ENCODE data around the gene HOXA6.

HOXA6 gene

DNA sequence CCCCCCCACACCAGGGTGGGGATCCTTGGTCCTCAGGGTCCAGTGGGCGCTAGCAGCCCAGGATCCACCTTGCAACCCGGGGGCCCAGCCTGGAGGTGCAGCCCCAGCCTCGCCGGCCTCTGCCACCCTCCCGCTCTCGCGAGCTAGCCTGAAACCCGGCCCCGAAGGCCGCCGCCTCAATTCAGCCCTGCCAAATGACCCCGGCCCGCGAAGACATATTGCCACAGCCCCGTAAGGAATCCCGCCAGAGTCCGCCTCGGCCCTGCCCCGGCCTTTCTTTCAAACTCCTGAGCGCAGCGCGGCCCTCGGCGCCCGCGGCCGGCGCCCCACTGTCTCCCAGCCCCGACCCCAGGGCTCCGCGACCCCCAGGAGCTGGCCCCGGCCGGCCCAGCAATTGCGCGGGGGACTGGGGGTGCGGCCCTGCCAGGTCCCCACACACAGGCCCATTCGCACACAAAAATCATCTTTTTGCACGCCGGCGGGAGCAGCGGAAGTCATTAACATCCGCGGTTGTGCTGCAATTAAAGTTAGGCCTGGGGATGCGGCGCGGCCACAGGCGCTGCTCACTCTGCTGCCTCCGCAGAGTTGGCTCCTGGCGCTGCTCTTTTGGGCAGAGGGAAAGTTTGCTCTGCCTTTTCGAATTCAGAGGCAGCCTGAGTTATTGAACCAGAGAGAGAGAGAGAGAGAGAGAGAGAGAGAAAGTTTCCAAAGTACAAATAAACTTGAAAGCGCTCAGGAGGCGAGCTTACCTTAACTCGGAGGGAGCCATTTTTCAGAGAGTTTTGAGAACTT, 8.0 kb downstream of the HOXA6 start:
- Mint-ChIP-seq H3K36me3 (no peaks in the 10 kb centered on the region), H3K9me3 (no peaks in the 10 kb centered on the region), H3K27ac (no peak overlapping the region), H3K4me3 (no peak overlapping the region), H3K27me3 (peaks cover 45 to 52% of the 10 kb centered on the region in 2 donors), H3K4me1 (peaks cover 6 to 8% of the 10 kb centered on the region in 2 donors)
- no peak for ATAC-seq (replicated peaks)
- no peak for DNase-seq

DNA sequence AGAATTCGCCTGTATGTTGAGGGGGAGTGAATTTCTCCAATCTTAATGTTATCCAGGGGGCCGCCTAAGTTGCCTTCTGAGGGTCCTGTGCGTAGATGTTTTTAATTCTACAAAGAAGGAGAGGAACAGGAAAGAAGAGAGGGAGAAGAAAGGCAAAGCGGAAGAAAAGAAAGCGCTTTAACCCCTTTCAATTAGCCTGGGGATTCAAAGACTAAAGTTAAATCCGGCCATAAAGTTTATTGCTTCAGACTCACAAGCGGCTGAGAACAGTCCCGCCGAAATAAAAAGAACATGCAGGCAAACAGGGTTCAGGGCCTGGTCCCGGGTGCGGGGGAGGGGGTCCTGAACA, 8.6 kb downstream of the HOXA6 start:
- H3K9me3 Mint-ChIP-seq = no peaks in the 10 kb centered on the region
- no peak overlapping the region for H3K4me3 Mint-ChIP-seq
- H3K27me3 Mint-ChIP-seq = peaks cover 50 to 55% of the 10 kb centered on the region in 2 donors
- H3K27ac Mint-ChIP-seq = no peak overlapping the region
- ATAC-seq (replicated peaks) (no peak), DNase-seq (no peak)
- peaks cover 8 to 9% of the 10 kb centered on the region in 2 donors for H3K4me1 Mint-ChIP-seq
- H3K36me3 Mint-ChIP-seq = no peaks in the 10 kb centered on the region

DNA sequence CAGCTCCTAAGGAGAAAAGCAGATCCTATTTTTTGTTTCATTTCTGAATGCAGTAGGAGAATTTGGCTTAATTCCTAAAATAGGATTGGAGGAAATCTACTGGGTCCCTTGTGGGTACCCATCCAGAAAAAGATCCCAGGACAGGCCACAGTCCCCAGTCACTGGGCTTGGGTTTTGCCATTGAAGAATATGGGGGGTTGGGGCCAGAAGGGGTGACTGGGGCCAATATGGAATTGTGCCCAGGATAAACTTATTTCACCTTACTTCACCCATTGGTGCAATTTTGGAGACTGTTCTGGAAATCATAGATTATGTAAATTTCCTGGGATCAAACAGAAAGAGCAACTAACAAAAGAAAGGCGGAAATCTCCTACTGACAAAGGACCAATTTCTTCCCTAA, 9.1 kb downstream of the HOXA6 start:
- no peak for DNase-seq
- Mint-ChIP-seq H3K9me3 (no peaks in the 10 kb centered on the region), H3K27me3 (peaks cover 54 to 60% of the 10 kb centered on the region in 2 donors), H3K4me3 (no peak overlapping the region), H3K36me3 (no peaks in the 10 kb centered on the region), H3K4me1 (peaks cover 8 to 9% of the 10 kb centered on the region in 2 donors), H3K27ac (no peak overlapping the region)
- no peak for ATAC-seq (replicated peaks)

- DNase-seq (no peak), ATAC-seq (replicated peaks) (no peak)
- Mint-ChIP-seq H3K9me3 (no peaks in the 10 kb centered on the region), H3K4me1 (peaks cover 5 to 8% of the 10 kb centered on the region in 2 donors), H3K4me3 (no peak overlapping the region), H3K36me3 (no peaks in the 10 kb centered on the region), H3K27me3 (peaks cover 56 to 60% of the 10 kb centered on the region in 2 donors), H3K27ac (no peak overlapping the region)
Observed at GRCh38 chr7:27137640-27138315, 9.8 kb downstream of the HOXA6 start.

DNA sequence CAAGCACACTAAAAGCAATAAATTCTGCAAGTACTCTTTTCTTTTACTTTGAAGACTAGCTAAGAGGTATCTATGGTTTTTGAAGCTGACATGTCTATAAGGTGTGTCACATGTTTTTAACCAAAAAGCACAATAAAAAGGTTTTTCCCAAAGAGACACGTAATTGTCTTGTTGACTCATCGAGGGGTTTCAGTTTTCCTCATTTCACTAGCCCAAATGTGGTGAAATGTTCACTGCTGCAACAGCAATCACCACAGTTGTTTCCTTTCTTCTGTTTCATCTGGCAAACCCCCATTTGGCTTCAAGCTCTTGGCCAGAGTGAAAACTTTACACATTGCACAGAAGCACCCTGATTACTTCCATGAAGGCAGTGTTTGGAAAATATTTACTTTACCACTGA, 13.2 kb downstream of the HOXA6 start:
- H3K9me3 Mint-ChIP-seq = no peaks in the 10 kb centered on the region
- H3K27me3 Mint-ChIP-seq = peaks cover 43 to 58% of the 10 kb centered on the region in 2 donors
- peaks cover 0 to 4% of the 10 kb centered on the region in 2 donors for H3K4me1 Mint-ChIP-seq
- no peak overlapping the region for H3K27ac Mint-ChIP-seq
- DNase-seq (no peak), ATAC-seq (replicated peaks) (peak; percentile 24 to 62)
- H3K36me3 Mint-ChIP-seq = no peaks in the 10 kb centered on the region
- H3K4me3 Mint-ChIP-seq = no peak overlapping the region

DNA sequence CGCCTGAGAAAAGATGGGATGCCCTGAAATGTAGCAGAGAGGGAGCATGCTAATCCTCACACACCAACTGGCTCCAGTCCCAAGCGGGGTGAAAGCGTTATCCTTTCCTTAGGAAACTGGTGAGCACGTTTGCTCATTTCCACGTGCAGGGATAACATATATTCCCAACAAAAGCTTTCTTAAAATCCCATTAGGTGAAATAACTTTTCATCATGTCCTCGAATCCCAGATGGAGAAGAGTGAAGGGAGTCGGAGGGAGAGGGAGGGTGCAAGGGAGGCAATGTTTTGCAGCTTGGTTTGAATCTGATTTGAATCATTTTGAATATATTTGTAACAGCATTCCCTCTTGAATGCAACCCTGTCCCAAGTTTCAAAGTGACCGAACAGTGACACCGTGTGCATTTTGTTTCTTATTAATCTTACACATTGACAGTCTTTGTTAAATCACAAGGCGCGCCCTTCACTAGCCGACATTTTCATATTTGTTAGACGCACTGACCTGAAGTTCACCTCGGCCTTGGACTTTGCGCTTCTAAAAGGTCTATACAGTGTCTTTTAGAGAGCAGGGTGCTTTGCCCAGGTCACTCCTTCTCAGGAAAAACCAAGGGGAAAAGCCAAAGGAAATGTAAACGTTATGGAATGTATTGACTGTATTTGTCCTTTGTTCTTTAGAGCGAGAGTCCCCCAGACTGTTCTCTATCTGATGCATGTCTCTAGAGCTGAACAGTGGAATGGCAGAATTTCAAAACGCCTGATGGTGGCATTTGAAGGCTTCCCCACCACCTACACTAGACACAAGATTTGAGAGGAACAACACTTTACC, 14.0 kb downstream of the HOXA6 start:
- H3K4me1 Mint-ChIP-seq = peaks cover 0 to 4% of the 10 kb centered on the region in 2 donors
- H3K4me3 Mint-ChIP-seq = no peak overlapping the region
- ATAC-seq (replicated peaks) = no peak
- peaks cover 2 to 4% of the 10 kb centered on the region in 2 donors for H3K36me3 Mint-ChIP-seq
- DNase-seq = no peak
- H3K27me3 Mint-ChIP-seq = peaks cover 46 to 61% of the 10 kb centered on the region in 2 donors
- H3K9me3 Mint-ChIP-seq = peaks cover 0 to 4% of the 10 kb centered on the region in 2 donors
- H3K27ac Mint-ChIP-seq = no peak overlapping the region

GRCh38 chr7:27132978-27133377, 14.6 kb downstream of the HOXA6 start:
- Mint-ChIP-seq H3K27ac (no peak overlapping the region), H3K4me1 (peaks cover 0 to 4% of the 10 kb centered on the region in 2 donors), H3K27me3 (peaks cover 51 to 63% of the 10 kb centered on the region in 2 donors), H3K4me3 (no peak overlapping the region), H3K36me3 (peaks cover 2 to 4% of the 10 kb centered on the region in 2 donors), H3K9me3 (peaks cover 0 to 4% of the 10 kb centered on the region in 2 donors)
- DNase-seq (no peak), ATAC-seq (replicated peaks) (no peak)

GRCh38 chr7:27132214-27132613, 15.4 kb downstream of the HOXA6 start:
- Mint-ChIP-seq H3K27ac (no peak overlapping the region), H3K27me3 (peaks cover 53 to 64% of the 10 kb centered on the region in 2 donors), H3K4me3 (no peak overlapping the region), H3K4me1 (peaks cover 0 to 4% of the 10 kb centered on the region in 2 donors), H3K9me3 (peaks cover 0 to 4% of the 10 kb centered on the region in 2 donors), H3K36me3 (peaks cover 2 to 4% of the 10 kb centered on the region in 2 donors)
- no peak for DNase-seq
- ATAC-seq (replicated peaks) = no peak

- DNase-seq = no peak
- ATAC-seq (replicated peaks) = no peak
- H3K9me3 Mint-ChIP-seq = peaks cover 0 to 4% of the 10 kb centered on the region in 2 donors
- H3K27ac Mint-ChIP-seq = peak overlapping the region; percentile 25
- H3K4me1 Mint-ChIP-seq = peaks cover 0 to 4% of the 10 kb centered on the region in 2 donors
- peak overlapping the region; percentile 73 for H3K4me3 Mint-ChIP-seq
- H3K36me3 Mint-ChIP-seq = peaks cover 2 to 4% of the 10 kb centered on the region in 2 donors
- H3K27me3 Mint-ChIP-seq = peaks cover 57 to 64% of the 10 kb centered on the region in 2 donors
Observed at GRCh38 chr7:27131390-27131819, 16.2 kb downstream of the HOXA6 start.

- peaks cover 0 to 4% of the 10 kb centered on the region in 2 donors for H3K9me3 Mint-ChIP-seq
- peak; percentile 66 for DNase-seq
- peak within 1 kb of the TSS; percentile 25 for H3K27ac Mint-ChIP-seq
- peaks cover 56 to 62% of the 10 kb centered on the region in 2 donors for H3K27me3 Mint-ChIP-seq
- peaks cover 0 to 4% of the 10 kb centered on the region in 2 donors for H3K4me1 Mint-ChIP-seq
- peak; percentile 92 to 95 for ATAC-seq (replicated peaks)
- H3K4me3 Mint-ChIP-seq = peak within 1 kb of the TSS; percentile 73
- H3K36me3 Mint-ChIP-seq = peaks cover 2 to 4% of the 10 kb centered on the region in 2 donors
Observed at GRCh38 chr7:27130540-27131389, 16.8 kb downstream of the HOXA6 start, which contains the start of gene HOXA4. HOXA4 (minus strand) TSS chr7:27130757; CDS start chr7:27130733, 24 bp downstream.

DNA sequence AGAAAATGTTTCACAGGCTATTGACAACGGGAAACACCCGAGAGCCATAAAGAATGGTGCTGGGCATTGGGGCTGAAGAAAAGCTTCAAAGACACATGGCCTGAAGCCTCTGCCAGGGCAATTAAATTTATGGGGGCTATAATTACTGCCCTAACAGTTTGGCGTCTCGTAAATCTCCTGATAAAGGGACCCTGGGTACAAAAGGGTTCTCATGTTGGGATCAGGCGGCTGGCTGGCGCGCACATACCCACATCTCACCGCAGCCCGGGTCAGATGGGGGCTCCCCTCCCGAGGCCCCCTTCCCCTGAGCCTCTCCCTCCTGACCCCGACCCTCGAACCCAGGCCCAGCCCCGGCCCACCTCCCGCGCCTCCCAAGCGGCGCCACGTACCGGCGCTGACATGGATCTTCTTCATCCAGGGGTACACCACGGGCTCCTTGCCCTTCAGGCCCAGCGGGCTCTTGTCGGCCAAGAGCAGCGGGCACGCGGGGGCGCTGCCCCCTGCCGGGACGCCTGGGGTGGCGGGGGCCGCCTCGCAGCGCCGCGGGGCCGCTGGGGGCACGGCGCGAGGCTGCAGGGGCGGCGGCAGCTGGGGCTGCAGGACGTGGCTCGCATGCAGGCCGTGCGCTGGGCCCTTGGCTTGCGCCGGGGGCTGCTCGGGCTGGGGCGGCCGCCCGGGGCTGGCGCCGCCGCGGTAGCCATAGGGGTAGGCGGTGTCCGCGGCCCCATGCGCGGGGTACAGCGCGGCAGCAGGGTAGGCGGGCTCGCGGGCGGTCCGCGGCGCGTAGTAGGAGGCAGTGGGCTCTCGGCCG, 17.6 kb downstream of the HOXA6 start:
- Mint-ChIP-seq H3K36me3 (peaks cover 2 to 4% of the 10 kb centered on the region in 2 donors), H3K27me3 (peaks cover 61 to 66% of the 10 kb centered on the region in 2 donors), H3K9me3 (peaks cover 0 to 4% of the 10 kb centered on the region in 2 donors), H3K27ac (no peak overlapping the region), H3K4me1 (peaks cover 0 to 4% of the 10 kb centered on the region in 2 donors), H3K4me3 (no peak overlapping the region)
- ATAC-seq (replicated peaks) (peak; percentile 18 to 21), DNase-seq (no peak)

- Mint-ChIP-seq H3K4me1 (peaks cover 0 to under 1% of the 10 kb centered on the region in 2 donors), H3K36me3 (peaks cover 2 to 4% of the 10 kb centered on the region in 2 donors), H3K27ac (no peak overlapping the region), H3K27me3 (peaks cover 60 to 66% of the 10 kb centered on the region in 2 donors), H3K9me3 (peaks cover 0 to 4% of the 10 kb centered on the region in 2 donors), H3K4me3 (peak overlapping the region in 1 of 2 donors; percentile 22)
- DNase-seq (no peak), ATAC-seq (replicated peaks) (no peak)
Observed at GRCh38 chr7:27128776-27129728, 18.5 kb downstream of the HOXA6 start.

Data from stimulated activated naive B cell treated with anti-CD40 and anti-IgM and Interleukin-4, amounts not matched to agents 10 μg/mL and 1 μg/mL and 100 μg/mL, for 72 hours (primary cell).